ENCODE results near the gene BTG2. TPM values are rescaled to one million over a fixed set of nuclear protein-coding genes. Genes with fewer than 3 reads are reported as not detected.

Gene BTG2
- polyA plus RNA-seq, 2 of the 4 experiments (the other 2 are of a cell fraction), result 7.2 to 16.4 TPM

- FAIRE-seq (no peak), ATAC-seq (no peak), DNase-seq (ENCODE audit: low read depth in 1 of 2, low spot score in 1 of 2) (no peak)
- H3K4me3 ChIP-seq, result no peak overlapping the region
- CTCF ChIA-PET, result interaction anchor here (1.6 to 13.9 kb wide), 3 partner anchors 9 to 14 kb away, joined by 4 to 175 read pairs (median 17); no protein-coding TSS in a partner anchor
- H3K9me3 ChIP-seq, result no peaks in the 10 kb centered on the region
- TF ChIP-seq POLR2A (IDR thresholded peaks at IDR 0.05; ENCODE audit: low read length) (no peak), PHF8 (IDR thresholded peaks at IDR 0.05; ENCODE audit: borderline replicate concordance, low read depth) (no peak), USF2 (IDR thresholded peaks at IDR 0.05) (no peak), CBX8 (IDR thresholded peaks at IDR 0.05) (no peak), GATA3 (IDR thresholded peaks at IDR 0.05; ENCODE audit: borderline replicate concordance) (no peak), KDM5A (IDR thresholded peaks at IDR 0.05) (no peak), ZC3H11A (IDR thresholded peaks at IDR 0.05) (no peak), RCOR1 (IDR thresholded peaks at IDR 0.05; ENCODE audit: low read depth, low read length) (no peak), RAD21 (conservative IDR thresholded peaks at IDR 0.05 in 1 of 2, IDR thresholded peaks at IDR 0.05 in 1 of 2) (no peak), CEBPB (IDR thresholded peaks at IDR 0.05) (no peak), HOXA7 (CRISPR knock-in tag; IDR thresholded peaks at IDR 0.05) (no peak), FOSB (CRISPR knock-in tag; IDR thresholded peaks at IDR 0.05) (no peak), HDAC2 (IDR thresholded peaks at IDR 0.05) (no peak), RNF2 (IDR thresholded peaks at IDR 0.05; ENCODE audit: borderline replicate concordance, low read depth) (no peak), NPAS2 (CRISPR knock-in tag; IDR thresholded peaks at IDR 0.05; ENCODE audit: borderline replicate concordance) (no peak)
- no peak overlapping the region for H3K4me2 ChIP-seq
- peaks cover 12% of the 10 kb centered on the region for H3K4me1 ChIP-seq
- POLR2A ChIA-PET, result no interaction called here
- 87% methylated on average over 6 of the region's 6 CpGs for WGBS (ENCODE audit: missing lambda C conversion rate)
- no peak overlapping the region for H3K27ac ChIP-seq
Observed at GRCh38 chr1:203283597-203283996, 21.7 kb upstream of the BTG2 start.

- no peaks in the 10 kb centered on the region for H3K9me3 ChIP-seq
- no peak overlapping the region for H3K4me3 ChIP-seq
- ChIA-PET CTCF (interaction anchor here (0.5 to 13.9 kb wide), 6 partner anchors 10 to 465 kb away, joined by 3 to 175 read pairs (median 8); no protein-coding TSS in a partner anchor), POLR2A (no interaction called here)
- FAIRE-seq (no peak), ATAC-seq (no peak), DNase-seq (ENCODE audit: low read depth in 1 of 2, low spot score in 1 of 2) (no peak)
- no peak overlapping the region for H3K27ac ChIP-seq
- no peak overlapping the region for H3K4me2 ChIP-seq
- peaks cover 12% of the 10 kb centered on the region for H3K4me1 ChIP-seq
- TF ChIP-seq HES2 (IDR thresholded peaks at IDR 0.05), result no peak
- TF ChIP-seq SMC3 (IDR thresholded peaks at IDR 0.05), result no peak
- TF ChIP-seq SREBF2 (IDR thresholded peaks at IDR 0.05), result no peak
- no peak for TF ChIP-seq ELK1 (IDR thresholded peaks at IDR 0.05; ENCODE audit: low read depth, low read length)
- TF ChIP-seq RFX5 (IDR thresholded peaks at IDR 0.05), result no peak
- 51% methylated on average over 11 of the region's 11 CpGs for WGBS (ENCODE audit: missing lambda C conversion rate)
Observed at GRCh38 chr1:203284411-203285123, 20.8 kb upstream of the BTG2 start.

GRCh38 chr1:203286161-203286984 lies 18.9 kb upstream of the BTG2 start:
- FAIRE-seq, result no peak
- H3K27ac ChIP-seq, result no peak overlapping the region
- ChIA-PET POLR2A (interaction anchor here (0.9 kb wide), 1 partner anchor 19 kb away, joined by 3 read pairs; the partner anchor contains the start of gene BTG2), CTCF (interaction anchor here (0.6 to 13.9 kb wide), 11 partner anchors 12 to 247 kb away, joined by 3 to 175 read pairs (median 4); partner anchors contain the start of gene BTG2)
- H3K4me1 ChIP-seq, result peaks cover 12% of the 10 kb centered on the region
- H3K9me3 ChIP-seq, result no peaks in the 10 kb centered on the region
- no peak overlapping the region for H3K4me2 ChIP-seq
- 69% methylated on average over 9 of the region's 9 CpGs for WGBS (ENCODE audit: missing lambda C conversion rate)
- no peak overlapping the region for H3K4me3 ChIP-seq
- no peak for DNase-seq (ENCODE audit: low read depth in 1 of 2, low spot score in 1 of 2)
- no peak for ATAC-seq
- TF ChIP-seq ZSCAN20 (CRISPR knock-in tag; IDR thresholded peaks at IDR 0.05) (no peak), BCL3 (IDR thresholded peaks at IDR 0.05) (no peak), HOXB13 (CRISPR knock-in tag; IDR thresholded peaks at IDR 0.05; ENCODE audit: low read depth) (no peak), ESRRA (IDR thresholded peaks at IDR 0.05; ENCODE audit: borderline replicate concordance, low read length) (no peak), CBX2 (IDR thresholded peaks at IDR 0.05; ENCODE audit: borderline replicate concordance, low read depth) (no peak), HOXA7 (CRISPR knock-in tag; IDR thresholded peaks at IDR 0.05) (no peak), FOSB (CRISPR knock-in tag; IDR thresholded peaks at IDR 0.05) (no peak), KDM5A (IDR thresholded peaks at IDR 0.05) (no peak), NPAS2 (CRISPR knock-in tag; IDR thresholded peaks at IDR 0.05; ENCODE audit: borderline replicate concordance) (no peak), TFCP2L1 (CRISPR knock-in tag; IDR thresholded peaks at IDR 0.05) (no peak)

Data from A549 (cell line).